HEK293 (cell line): Measurements from ENCODE around the gene ERLEC1.
A peak's percentile ranks its signal among the peaks of the same experiment; 100 is the strongest.

ENCODE experiments used
- CTCF ChIA-PET: fragments of 350-600 bp; formaldehyde crosslinking; extraction: SDS; loops from one replicate; lab custom pipeline; 2021; ENCODE audit warnings: antibody characterized with exemption; lab: Yijun Ruan, JAX
- POLR2A ChIA-PET: fragments of 300-600 bp; formaldehyde crosslinking; extraction: SDS; loops from one replicate; lab custom pipeline; 2020; ENCODE audit warnings: antibody characterized with exemption, inconsistent platforms; lab: Yijun Ruan, JAX
- H3K27ac ChIP-seq: fragments of 200-500 bp; sonication (Bioruptor generic); 2 replicates; pipeline ENCODE4 v1.5.1; 2014; ENCODE audit warnings: low read depth, low read length, control low read depth, inconsistent platforms; ENCODE audit errors: extremely low read depth
- H3K36me3 ChIP-seq, 2 experiments: fragments of 200-500 bp in 1 of 2; sonication (Bioruptor generic) in 1 of 2; 1 replicate in 1 of 2; 2 replicates in 1 of 2; pipeline ENCODE4 v1.5.1; 2014 to 2017; ENCODE audit warnings: inconsistent platforms in 2 of 2, low read length in 2 of 2; ENCODE audit not compliant: control insufficient read depth in 2 of 2, insufficient read depth in 1 of 2
- H3K4me1 ChIP-seq: fragments of 200-500 bp; sonication (Bioruptor generic); 2 replicates; pipeline ENCODE4 v1.5.1; 2014; ENCODE audit warnings: mild to moderate bottlenecking, low read length, inconsistent platforms; ENCODE audit not compliant: control insufficient read depth, insufficient read depth
- H3K4me3 ChIP-seq: 2 replicates; pipeline ENCODE4 v1.5.1; 2011; ENCODE audit warnings: low read depth, mild to moderate bottlenecking, control low read depth, low read length, moderate library complexity
- H3K9me3 ChIP-seq: fragments of 200-500 bp; sonication (Bioruptor generic); 2 replicates; pipeline ENCODE4 v1.5.1; 2014; ENCODE audit warnings: low read depth, low read length, inconsistent platforms; ENCODE audit not compliant: control insufficient read depth, insufficient read depth
- FEZF1 ChIP-seq: fragments of 450-650 bp; formaldehyde crosslinking; IDR thresholded peaks from 2 replicates; pipeline ENCODE4 v1.5.1; 2016; ENCODE audit warnings: missing biosample characterization, missing genetic modification characterization
- GLIS1 ChIP-seq: fragments of 450-650 bp; formaldehyde crosslinking; IDR thresholded peaks from 2 replicates; pipeline ENCODE4 v1.5.1; 2016; ENCODE audit warnings: missing biosample characterization, missing genetic modification characterization
- GLIS2 ChIP-seq: fragments of 450-650 bp; formaldehyde crosslinking; IDR thresholded peaks from 2 replicates; pipeline ENCODE4 v1.5.1; 2016; ENCODE audit warnings: missing biosample characterization, missing genetic modification characterization
- PRDM10 ChIP-seq: fragments of 450-650 bp; formaldehyde crosslinking; IDR thresholded peaks from 2 replicates; pipeline ENCODE4 v1.5.1; 2016; ENCODE audit warnings: missing biosample characterization, missing genetic modification characterization
- SP7 ChIP-seq: fragments of 450-650 bp; formaldehyde crosslinking; IDR thresholded peaks from 2 replicates; pipeline ENCODE4 v1.5.1; 2016; ENCODE audit warnings: missing biosample characterization, missing genetic modification characterization
- ZBTB17 ChIP-seq: fragments of 450-650 bp; formaldehyde crosslinking; IDR thresholded peaks from 2 replicates; pipeline ENCODE4 v1.5.1; 2016; ENCODE audit warnings: missing biosample characterization, missing genetic modification characterization
- ZFP37 ChIP-seq: fragments of 450-650 bp; formaldehyde crosslinking; IDR thresholded peaks from 2 replicates; pipeline ENCODE4 v1.5.1; 2016; ENCODE audit warnings: missing biosample characterization, missing genetic modification characterization
- ZIC2 ChIP-seq: fragments of 450-650 bp; formaldehyde crosslinking; IDR thresholded peaks from 2 replicates; pipeline ENCODE4 v1.5.1; 2016; ENCODE audit warnings: missing biosample characterization, missing genetic modification characterization
- ZNF19 ChIP-seq: fragments of 450-650 bp; formaldehyde crosslinking; IDR thresholded peaks from 2 replicates; pipeline ENCODE4; 2016; ENCODE audit warnings: missing biosample characterization, missing genetic modification characterization, low read depth
- ZNF248 ChIP-seq: fragments of 450-650 bp; formaldehyde crosslinking; IDR thresholded peaks from 2 replicates; pipeline ENCODE4 v1.5.1; 2017; ENCODE audit warnings: missing biosample characterization, missing genetic modification characterization
- ZNF513 ChIP-seq: fragments of 450-650 bp; IDR thresholded peaks from 2 replicates; pipeline ENCODE4 v1.5.1; 2018; ENCODE audit warnings: missing biosample characterization, missing genetic modification characterization
- ZNF792 ChIP-seq: fragments of 450-650 bp; formaldehyde crosslinking; IDR thresholded peaks from 2 replicates; pipeline ENCODE4 v1.5.1; 2016; ENCODE audit warnings: missing biosample characterization, missing genetic modification characterization
- ZXDB ChIP-seq: fragments of 450-650 bp; formaldehyde crosslinking; IDR thresholded peaks from 2 replicates; pipeline ENCODE4 v1.5.1; 2016; ENCODE audit warnings: missing biosample characterization, missing genetic modification characterization
- TF ChIP-seq, protein P1 (sequence below): fragments of 450-650 bp; formaldehyde crosslinking; IDR thresholded peaks from 2 replicates; pipeline ENCODE4 v1.5.1; 2016; ENCODE audit warnings: missing biosample characterization, missing genetic modification characterization
- TF ChIP-seq, protein P2 (sequence below): fragments of 450-650 bp; formaldehyde crosslinking; conservative IDR thresholded peaks from 2 replicates; pipeline ENCODE4 v1.5.1; 2016; ENCODE audit warnings: low read depth, missing biosample characterization, missing genetic modification characterization
- TF ChIP-seq, protein P3 (sequence below): fragments of 450-650 bp; formaldehyde crosslinking; IDR thresholded peaks from 2 replicates; pipeline ENCODE4 v1.5.1; 2017; ENCODE audit warnings: missing biosample characterization, missing genetic modification characterization

ERLEC1 gene

DNA sequence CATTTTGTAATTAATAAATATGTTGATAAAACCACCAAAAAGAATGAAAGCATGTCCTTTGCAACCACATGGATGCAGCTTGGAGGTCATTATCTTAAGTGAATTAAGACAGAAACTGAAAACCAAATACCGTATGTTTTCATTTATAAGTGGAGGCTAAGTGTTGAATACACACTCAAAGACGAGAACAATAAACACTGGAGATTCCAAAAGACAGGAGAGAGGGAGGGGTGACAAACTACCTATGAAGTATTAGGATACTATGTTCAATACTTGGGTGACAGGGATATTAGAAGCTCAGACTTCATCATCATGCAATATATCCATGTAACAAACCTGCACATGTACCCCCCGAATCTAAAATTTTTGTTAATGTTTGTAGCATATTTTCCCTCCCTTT lies 7.0 kb downstream of the ERLEC1 start (continued):
- TF ChIP-seq ZNF248 (tag by site-specific recombination): no peak
- TF ChIP-seq ZFP37 (tag by site-specific recombination): no peak
- no peak for TF ChIP-seq GLIS1
- TF ChIP-seq ZNF792 (tag by site-specific recombination): no peak
- TF ChIP-seq, protein P1, sequence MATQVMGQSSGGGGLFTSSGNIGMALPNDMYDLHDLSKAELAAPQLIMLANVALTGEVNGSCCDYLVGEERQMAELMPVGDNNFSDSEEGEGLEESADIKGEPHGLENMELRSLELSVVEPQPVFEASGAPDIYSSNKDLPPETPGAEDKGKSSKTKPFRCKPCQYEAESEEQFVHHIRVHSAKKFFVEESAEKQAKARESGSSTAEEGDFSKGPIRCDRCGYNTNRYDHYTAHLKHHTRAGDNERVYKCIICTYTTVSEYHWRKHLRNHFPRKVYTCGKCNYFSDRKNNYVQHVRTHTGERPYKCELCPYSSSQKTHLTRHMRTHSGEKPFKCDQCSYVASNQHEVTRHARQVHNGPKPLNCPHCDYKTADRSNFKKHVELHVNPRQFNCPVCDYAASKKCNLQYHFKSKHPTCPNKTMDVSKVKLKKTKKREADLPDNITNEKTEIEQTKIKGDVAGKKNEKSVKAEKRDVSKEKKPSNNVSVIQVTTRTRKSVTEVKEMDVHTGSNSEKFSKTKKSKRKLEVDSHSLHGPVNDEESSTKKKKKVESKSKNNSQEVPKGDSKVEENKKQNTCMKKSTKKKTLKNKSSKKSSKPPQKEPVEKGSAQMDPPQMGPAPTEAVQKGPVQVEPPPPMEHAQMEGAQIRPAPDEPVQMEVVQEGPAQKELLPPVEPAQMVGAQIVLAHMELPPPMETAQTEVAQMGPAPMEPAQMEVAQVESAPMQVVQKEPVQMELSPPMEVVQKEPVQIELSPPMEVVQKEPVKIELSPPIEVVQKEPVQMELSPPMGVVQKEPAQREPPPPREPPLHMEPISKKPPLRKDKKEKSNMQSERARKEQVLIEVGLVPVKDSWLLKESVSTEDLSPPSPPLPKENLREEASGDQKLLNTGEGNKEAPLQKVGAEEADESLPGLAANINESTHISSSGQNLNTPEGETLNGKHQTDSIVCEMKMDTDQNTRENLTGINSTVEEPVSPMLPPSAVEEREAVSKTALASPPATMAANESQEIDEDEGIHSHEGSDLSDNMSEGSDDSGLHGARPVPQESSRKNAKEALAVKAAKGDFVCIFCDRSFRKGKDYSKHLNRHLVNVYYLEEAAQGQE (tag by site-specific recombination): no peak
- no peak for TF ChIP-seq ZIC2 (tag by site-specific recombination)

DNA sequence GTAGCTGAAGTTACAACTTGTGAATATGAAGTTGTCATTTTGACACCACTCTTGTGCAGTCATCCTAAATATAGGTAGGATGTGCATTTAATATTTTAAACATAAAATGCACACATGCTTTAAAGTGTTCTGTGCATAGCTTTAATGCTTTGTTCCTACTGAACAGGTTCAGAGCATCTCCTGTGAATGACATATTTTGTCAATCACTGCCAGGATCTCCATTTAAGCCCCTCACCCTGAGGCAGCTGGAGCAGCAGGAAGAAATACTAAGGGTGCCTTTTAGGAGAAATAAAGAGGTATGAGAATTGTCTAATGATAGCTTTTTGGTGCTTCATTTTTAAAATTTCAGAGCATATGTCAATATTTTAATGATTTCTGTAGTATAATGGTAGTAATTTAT lies 14.7 kb downstream of the ERLEC1 start:
- TF ChIP-seq ZNF513 (tag by site-specific recombination): no peak
- TF ChIP-seq GLIS2: no peak
- no peak for TF ChIP-seq ZNF19 (tag by site-specific recombination)
- no peak overlapping the region for H3K4me3 ChIP-seq
- H3K9me3 ChIP-seq: no peaks in the 10 kb centered on the region
- peaks cover 54 to 58% of the 10 kb centered on the region in 2 experiments for H3K36me3 ChIP-seq
- H3K27ac ChIP-seq: no peak overlapping the region
- CTCF ChIA-PET: interaction anchor here (0.6 to 1.0 kb wide), 2 partner anchors 903 to 1405 kb away, joined by 4 to 5 read pairs; no protein-coding TSS in a partner anchor
- POLR2A ChIA-PET: no interaction called here
- H3K4me1 ChIP-seq: peaks cover 3% of the 10 kb centered on the region; the same call in 1 of the 2 replicates

DNA sequence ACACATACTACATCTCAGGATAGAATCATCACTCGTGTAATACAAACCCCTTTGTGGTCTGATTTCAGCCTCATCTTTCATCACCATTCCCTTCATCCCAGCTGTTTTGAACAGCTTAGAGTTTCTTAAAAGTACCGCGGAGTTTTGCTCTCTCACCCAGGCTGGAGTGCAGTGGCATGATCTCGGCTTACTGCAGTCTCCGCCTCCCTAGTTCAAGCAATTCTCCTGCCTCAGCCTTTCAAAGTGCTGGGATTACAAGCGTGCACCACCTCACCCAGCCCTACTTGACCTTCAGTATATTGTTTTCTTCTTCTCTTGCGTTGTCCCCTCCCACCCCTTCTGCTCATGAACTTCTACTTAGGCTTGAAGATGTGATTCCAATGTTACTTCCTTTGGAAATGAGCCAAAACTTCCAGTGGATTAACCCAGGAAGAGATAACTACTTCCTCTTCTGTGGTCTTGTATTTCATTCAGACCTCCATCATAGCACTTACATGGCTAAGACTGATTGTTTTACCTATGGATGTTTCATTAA lies 15.8 kb downstream of the ERLEC1 start:
- no peaks in the 10 kb centered on the region for H3K9me3 ChIP-seq
- H3K4me1 ChIP-seq: peaks cover 3% of the 10 kb centered on the region; the same call in 1 of the 2 replicates
- ChIA-PET POLR2A (no interaction called here), CTCF (interaction anchor here (1.0 kb wide), 1 partner anchor 902 kb away, joined by 5 read pairs; no protein-coding TSS in a partner anchor)
- TF ChIP-seq ZXDB (tag by site-specific recombination) (peak; percentile 10; the same call in 1 of the 2 replicates), ZNF792 (tag by site-specific recombination) (no peak), ZBTB17 (peak; percentile 53), SP7 (tag by site-specific recombination) (peak; percentile 78), FEZF1 (tag by site-specific recombination) (no peak), PRDM10 (peak; percentile 43)
- TF ChIP-seq, protein P2, sequence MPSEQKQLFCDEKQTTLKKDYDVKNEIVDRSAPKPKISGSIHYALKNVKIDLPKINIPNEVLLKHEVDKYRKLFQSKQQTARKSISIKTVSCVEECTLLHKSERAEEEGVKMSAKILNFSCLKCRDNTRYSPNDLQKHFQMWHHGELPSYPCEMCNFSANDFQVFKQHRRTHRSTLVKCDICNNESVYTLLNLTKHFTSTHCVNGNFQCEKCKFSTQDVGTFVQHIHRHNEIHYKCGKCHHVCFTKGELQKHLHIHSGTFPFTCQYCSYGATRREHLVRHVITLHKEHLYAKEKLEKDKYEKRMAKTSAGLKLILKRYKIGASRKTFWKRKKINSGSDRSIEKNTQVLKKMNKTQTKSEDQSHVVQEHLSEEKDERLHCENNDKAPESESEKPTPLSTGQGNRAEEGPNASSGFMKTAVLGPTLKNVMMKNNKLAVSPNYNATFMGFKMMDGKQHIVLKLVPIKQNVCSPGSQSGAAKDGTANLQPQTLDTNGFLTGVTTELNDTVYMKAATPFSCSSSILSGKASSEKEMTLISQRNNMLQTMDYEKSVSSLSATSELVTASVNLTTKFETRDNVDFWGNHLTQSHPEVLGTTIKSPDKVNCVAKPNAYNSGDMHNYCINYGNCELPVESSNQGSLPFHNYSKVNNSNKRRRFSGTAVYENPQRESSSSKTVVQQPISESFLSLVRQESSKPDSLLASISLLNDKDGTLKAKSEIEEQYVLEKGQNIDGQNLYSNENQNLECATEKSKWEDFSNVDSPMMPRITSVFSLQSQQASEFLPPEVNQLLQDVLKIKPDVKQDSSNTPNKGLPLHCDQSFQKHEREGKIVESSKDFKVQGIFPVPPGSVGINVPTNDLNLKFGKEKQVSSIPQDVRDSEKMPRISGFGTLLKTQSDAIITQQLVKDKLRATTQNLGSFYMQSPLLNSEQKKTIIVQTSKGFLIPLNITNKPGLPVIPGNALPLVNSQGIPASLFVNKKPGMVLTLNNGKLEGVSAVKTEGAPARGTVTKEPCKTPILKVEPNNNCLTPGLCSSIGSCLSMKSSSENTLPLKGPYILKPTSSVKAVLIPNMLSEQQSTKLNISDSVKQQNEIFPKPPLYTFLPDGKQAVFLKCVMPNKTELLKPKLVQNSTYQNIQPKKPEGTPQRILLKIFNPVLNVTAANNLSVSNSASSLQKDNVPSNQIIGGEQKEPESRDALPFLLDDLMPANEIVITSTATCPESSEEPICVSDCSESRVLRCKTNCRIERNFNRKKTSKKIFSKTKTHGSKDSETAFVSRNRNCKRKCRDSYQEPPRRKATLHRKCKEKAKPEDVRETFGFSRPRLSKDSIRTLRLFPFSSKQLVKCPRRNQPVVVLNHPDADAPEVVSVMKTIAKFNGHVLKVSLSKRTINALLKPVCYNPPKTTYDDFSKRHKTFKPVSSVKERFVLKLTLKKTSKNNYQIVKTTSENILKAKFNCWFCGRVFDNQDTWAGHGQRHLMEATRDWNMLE: peak; percentile 52; the same call in 1 of the 2 replicates
- TF ChIP-seq, protein P3, sequence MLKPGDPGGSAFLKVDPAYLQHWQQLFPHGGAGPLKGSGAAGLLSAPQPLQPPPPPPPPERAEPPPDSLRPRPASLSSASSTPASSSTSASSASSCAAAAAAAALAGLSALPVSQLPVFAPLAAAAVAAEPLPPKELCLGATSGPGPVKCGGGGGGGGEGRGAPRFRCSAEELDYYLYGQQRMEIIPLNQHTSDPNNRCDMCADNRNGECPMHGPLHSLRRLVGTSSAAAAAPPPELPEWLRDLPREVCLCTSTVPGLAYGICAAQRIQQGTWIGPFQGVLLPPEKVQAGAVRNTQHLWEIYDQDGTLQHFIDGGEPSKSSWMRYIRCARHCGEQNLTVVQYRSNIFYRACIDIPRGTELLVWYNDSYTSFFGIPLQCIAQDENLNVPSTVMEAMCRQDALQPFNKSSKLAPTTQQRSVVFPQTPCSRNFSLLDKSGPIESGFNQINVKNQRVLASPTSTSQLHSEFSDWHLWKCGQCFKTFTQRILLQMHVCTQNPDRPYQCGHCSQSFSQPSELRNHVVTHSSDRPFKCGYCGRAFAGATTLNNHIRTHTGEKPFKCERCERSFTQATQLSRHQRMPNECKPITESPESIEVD (tag by site-specific recombination): 0 out of 2 replicates have a peak, but pooled peaks have one; percentile 11
- no peak overlapping the region for H3K4me3 ChIP-seq
- no peak overlapping the region for H3K27ac ChIP-seq
- H3K36me3 ChIP-seq: peaks cover 51 to 61% of the 10 kb centered on the region in 2 experiments
